Activated CD4-positive, alpha-beta T cell treated with anti-CD3 and anti-CD28 coated beads for 1 hour (primary cell): ENCODE data around the gene TMEM63B.
"Not testable (repeated sequence)": the region's sequence is repeated elsewhere in the genome, so short reads cannot be mapped to it uniquely, and the experiment has no call there.

Source experiments
- DNase-seq: peaks from one replicate; pipeline ENCODE4 v3.0.0-alpha.2; 2020

TMEM63B gene

DNA sequence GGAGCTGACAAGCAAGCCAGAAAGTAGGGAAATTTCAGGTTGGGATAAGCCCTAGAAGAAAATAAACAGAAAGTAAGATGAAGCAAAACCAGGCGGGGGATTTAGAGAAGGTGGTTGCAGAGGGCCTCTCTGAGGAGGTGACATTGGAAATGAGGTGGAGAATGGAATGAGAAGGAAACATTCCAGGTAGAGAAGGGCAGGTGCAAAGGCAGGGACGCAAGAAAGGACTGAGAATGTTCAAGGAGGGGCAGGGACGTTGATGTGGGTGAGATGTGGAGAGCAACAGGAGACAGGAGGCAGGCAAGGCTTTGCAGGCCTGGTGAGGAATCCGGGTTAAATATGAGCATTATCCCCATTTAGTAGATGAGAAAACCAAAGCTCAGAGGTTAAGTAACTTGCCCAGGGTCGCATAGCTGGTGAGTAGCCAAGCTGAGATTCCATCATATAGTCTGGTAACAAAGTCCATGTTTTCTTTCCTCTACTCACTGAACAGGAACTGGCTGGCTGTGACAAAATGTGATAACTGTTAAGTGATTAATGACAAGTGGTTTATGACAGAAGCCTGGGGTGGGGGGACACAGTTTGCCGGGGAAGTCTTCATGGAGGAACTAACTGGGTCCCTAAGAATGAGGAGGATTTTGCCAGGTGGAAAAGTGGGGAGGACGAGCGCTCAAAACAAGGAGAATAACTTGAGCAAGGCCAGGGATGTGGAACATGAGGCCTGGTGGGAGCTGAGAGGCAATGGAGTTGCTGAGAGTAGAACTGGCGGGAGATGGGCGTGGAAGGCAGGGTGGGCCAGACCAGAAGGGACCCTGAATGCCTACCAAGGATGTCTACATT, 32.7 kb upstream of the TMEM63B start:
- DNase-seq, result no peak

- not testable (repeated sequence) for DNase-seq
Observed at GRCh38 chr6:44095243-44095623, 32.1 kb upstream of the TMEM63B start.

- DNase-seq, result peak; percentile 66
Observed at GRCh38 chr6:44096612-44097011, 30.7 kb upstream of the TMEM63B start.

DNA sequence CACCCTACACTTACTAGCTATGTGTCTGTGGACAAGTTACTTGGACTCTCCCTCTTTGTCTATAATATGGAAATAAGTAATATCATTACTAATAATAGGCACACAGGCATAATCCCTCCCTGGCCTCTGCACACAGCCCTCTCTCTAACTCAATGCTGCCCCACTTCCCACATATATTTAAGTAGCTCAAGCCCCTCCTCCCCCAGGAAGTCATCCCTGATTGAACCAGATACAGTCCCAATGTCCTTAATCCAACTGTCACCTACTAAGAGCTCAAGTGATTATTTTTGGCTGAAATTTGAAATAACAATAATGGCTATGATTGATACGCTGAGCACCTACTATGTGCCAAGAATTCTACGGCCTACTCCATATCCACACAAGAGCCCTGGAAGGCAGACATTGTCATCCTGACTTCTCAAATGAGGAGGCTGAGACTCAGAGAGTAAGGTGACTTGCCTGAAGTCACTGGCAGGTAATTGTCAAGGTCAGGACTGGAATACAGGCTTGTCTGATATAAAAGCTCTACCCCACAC, 29.5 kb upstream of the TMEM63B start:
- no peak for DNase-seq

DNA sequence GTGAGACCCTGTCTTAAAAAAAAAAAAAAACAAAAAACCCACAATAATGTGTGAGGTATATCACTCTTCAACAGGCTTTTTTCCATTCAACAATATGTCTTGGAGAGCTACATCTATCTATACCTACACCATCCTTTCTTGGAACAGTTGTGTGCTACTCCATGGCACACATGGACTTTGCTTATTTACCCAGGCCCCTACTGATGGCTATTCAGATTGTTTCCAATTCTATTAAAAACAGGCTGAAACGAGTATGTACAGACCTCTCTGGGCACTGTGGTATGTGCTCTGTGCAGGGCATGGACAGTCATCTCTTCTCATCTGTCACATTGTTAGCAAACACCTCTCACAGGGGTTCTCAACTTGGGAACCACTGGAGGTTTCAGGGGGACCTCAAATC, 28.2 kb upstream of the TMEM63B start:
- no peak for DNase-seq

DNA sequence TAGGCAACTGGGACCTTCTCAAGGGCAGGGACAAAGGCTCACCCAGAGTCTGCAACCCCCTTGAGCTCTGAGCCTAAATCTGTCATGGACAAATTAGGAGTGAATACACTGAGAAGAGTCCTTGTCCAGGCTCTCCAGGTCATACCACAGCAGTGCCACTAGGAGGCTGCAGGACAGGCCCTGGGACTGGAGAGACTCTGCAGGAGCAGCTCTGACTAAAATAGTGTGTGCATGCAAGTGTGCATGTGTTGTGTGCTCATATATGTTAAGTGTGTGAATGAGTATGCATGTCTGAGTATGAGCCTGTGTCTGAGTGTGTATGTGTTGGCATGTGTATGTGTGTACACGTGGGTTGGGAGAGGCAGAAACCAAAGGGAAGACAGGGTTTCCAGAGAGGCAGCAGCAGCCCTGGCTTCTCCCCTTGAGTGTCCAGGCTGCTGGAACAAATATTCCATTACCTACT, 27.2 kb upstream of the TMEM63B start:
- no peak for DNase-seq

DNA sequence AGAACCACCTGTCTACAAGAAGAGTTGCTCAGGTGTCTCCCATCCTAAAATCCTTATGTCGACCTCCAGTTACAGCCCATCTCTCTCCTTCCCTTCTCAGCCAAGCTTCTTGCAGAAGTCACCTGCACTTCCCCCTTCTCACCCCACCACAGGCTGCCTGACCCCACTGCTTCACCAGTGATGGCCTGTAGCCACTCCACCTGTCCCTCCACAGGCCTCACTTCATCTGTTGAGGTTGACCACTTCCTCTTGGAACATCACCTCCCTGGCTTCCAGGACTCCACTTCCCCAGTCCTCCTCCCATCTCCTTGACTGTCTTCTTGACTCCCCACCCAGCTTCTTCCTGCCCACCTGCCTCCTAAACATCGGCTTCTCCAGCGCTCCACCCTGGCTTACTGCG, 25.5 kb upstream of the TMEM63B start:
- no peak for DNase-seq

DNA sequence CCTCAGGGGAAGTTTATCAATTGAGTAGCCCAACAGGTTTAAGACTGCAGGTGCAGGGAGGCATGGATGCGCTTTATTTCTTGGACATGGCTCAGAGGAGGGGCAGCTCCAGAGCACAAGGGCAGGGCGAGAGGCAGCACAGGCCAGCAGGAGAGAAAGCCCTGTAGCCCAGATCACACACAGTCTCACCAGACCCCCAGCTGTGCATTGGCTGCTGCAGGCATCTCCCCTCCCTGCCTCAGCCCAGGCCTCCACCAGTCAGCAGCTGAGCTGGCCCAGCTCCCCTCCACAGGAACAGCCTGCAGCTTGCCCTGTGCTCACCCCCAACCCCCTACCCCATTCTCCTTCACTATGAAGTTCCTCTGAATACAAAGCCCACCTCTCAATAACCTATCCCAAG, 24.8 kb upstream of the TMEM63B start:
- DNase-seq, result no peak

- no peak for DNase-seq
Observed at GRCh38 chr6:44104481-44105021, 22.8 kb upstream of the TMEM63B start.

- DNase-seq, result no peak
Observed at GRCh38 chr6:44105146-44105545, 22.2 kb upstream of the TMEM63B start.

- DNase-seq, result no peak
Observed at GRCh38 chr6:44105993-44106740, 21.2 kb upstream of the TMEM63B start.

DNA sequence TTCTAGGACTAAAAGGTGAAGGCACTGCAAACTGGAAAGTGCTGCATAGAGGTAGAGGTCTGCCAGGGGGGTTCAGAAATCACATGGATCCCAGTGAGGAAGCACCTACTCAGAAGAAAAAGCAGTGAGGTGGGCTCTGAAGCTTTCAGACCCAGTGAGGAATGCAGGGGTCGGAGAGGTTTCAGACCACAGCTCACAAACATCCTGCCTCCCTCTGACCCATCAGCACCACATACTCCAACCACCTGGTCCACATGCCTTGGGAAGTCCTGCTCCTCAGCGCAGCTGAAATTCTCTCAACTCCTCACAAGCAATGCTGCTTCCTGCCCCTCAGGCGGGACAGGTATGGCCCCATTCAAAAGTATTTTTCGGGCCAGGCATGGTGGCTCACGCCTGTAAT, 20.3 kb upstream of the TMEM63B start:
- no peak for DNase-seq

- DNase-seq, result no peak
Observed at GRCh38 chr6:44108471-44108870, 18.9 kb upstream of the TMEM63B start.

- no peak for DNase-seq
Observed at GRCh38 chr6:44109212-44109611, 18.1 kb upstream of the TMEM63B start.

- DNase-seq, result no peak
Observed at GRCh38 chr6:44110005-44110676, 17.2 kb upstream of the TMEM63B start.

- no peak for DNase-seq
Observed at GRCh38 chr6:44110966-44111365, 16.4 kb upstream of the TMEM63B start.

DNA sequence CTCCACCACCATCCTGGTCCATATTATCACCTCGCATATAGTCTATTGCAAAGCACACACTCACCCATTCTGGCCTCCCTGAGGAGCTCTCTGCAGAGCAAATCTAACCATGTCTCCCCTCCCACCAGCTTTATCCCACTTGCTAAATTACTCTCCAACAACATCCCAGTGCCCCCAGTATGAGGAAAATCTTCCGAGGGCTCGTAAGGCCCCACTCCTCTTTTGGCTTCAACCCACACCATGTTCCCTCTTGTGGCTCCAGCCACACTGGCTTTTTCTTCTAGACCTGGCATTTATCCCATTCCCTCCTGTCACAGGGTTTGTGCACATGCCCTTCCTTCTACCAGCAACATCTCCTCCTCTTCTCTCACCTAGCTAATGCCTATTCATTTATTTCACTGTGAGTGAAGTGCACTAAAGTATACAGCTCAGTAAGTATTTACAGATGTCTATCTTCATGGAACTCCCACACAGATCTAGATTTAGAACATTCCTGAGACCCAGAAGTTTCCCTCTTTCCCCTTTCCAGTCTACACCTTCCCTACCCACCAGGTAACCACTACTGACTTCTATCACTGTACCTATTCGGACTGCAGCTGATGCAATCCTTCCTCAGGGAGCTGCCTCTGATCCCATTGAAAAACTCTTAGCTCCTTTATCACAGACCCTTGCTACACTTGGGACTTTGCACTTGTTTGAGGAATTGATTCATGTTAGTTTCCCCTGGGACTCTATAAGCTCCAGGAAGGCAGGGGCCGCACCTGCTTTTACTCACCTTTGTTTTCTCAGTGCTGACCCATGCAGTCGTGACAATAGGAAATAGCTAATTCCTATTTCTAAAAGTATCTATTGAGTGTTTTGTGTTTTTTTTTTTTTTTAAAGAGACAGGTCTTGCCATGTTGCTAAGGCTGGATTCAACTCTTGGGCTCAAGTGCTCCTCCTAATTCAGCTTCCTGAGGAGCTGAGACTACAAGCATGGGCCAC, 15.6 kb upstream of the TMEM63B start:
- no peak for DNase-seq

DNA sequence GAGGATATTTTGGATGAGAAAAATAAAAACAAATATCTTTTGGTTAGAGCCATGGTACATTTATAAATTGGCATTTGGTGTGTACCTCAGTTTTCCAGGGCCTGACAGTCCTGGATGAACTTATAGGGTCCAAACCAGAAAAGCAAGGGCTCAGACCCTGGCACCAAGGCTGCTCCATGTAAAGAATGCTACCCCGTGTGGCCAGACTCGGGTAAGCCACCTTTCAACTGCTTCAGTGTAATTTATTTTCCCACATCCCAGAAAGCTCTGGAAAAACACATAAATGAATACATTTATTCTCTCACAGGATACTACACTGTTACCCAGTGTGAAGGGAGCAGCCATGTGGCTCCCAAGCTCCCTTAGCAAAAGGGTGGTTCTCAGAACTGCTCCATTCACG, 13.9 kb upstream of the TMEM63B start:
- DNase-seq, result no peak

DNA sequence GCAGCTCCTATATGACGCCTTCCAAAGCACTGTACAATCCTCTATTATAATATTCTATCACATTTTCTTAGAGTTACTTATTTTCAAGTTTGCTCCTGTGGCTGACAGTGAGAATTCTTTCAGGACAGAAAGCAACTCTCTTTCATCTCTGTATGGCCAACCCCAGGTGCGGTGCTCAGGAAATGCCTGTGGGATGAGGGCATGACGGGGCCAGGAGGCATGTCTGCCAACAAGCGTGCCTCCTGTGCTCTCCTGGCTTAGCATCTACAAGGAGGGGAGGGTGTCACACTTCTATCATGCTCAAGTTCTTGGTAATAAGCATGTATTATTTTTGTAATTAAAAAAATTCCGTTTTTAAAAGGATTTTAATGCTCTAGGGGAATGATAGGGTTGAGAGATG, 11.5 kb upstream of the TMEM63B start:
- no peak for DNase-seq

DNA sequence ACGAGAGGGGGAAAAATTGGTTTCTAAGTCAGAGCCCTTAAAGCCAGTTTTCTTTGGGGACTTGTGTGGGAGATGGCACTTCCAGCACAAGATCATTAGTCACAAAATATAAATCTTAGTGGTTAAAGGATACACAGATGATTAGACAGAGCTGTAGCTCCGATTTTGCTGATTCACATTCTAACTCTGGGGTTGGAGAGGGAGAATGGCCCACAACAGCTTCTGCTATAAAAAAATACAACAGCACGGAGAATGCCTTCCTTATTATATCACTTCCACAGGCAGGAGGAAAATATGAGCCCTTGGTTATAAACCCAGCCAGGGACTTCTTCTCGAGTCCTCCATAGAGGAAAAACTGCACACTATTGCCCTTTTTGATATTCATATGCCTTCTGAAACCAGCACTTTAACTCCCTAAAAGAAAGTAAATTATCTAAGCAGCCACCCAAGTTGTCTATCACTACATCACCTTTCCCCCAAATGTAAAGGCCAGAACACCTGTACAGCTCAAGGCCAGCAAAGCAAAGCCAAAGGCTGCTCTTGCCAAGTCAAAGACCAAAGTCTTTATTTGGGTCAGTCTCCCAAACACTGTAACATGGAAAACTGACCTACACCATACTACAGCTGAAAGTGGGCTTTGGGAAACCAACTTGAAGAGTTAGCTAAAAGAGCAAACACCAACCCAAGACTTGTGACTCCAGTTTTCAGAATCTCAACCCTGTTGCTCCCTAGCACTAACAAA, 10.5 kb upstream of the TMEM63B start:
- no peak for DNase-seq
